GM19324 (cell line): ENCODE results near the gene EGR4.

Experiments
- ATAC-seq: cut with Tn5 transposase; IDR thresholded peaks from one replicate; pipeline ENCODE4 v1.9.1; 2021; ENCODE audit warnings: mild to moderate bottlenecking, moderate library complexity; ENCODE audit not compliant: unreplicated experiment, low FRiP score

Gene EGR4

GRCh38 chr2:73253400-73253799 lies 39.9 kb downstream of the EGR4 start:
- no peak for ATAC-seq

GRCh38 chr2:73252238-73253027 lies 40.9 kb downstream of the EGR4 start:
- ATAC-seq = no peak

GRCh38 chr2:73250872-73251846 lies 42.2 kb downstream of the EGR4 start:
- ATAC-seq = no peak

- no peak for ATAC-seq
These were observed 43.7 kb downstream of the EGR4 start for GRCh38 chr2:73249636-73250035.

- no peak for ATAC-seq
These were observed 46.5 kb downstream of the EGR4 start for GRCh38 chr2:73246850-73247249.

- no peak for ATAC-seq
These were observed 48.8 kb downstream of the EGR4 start for GRCh38 chr2:73244580-73244979.

- ATAC-seq = no peak
These were observed 49.3 kb downstream of the EGR4 start for GRCh38 chr2:73243884-73244570.
